ENCODE data around the gene POU6F2.

The POU6F2 gene

GRCh38 chr7:39022796-39023195 is 45.1 kb downstream of the POU6F2 start:
- H3K27ac ChIP-seq (ENCODE audit: insufficient read depth, low read depth, low read length, poor library complexity, severe bottlenecking) = no peak overlapping the region
- no peaks in the 10 kb centered on the region for H3K4me1 ChIP-seq (ENCODE audit: control insufficient read depth, insufficient read depth, low read length)
- no peaks in the 10 kb centered on the region for H3K36me3 ChIP-seq (ENCODE audit: control insufficient read depth, insufficient read depth, low read length)
- H3K4me3 ChIP-seq (ENCODE audit: insufficient read depth, low read depth, low read length) = no peak overlapping the region
- H3K27me3 ChIP-seq (ENCODE audit: control insufficient read depth, insufficient read depth, low read length, poor library complexity, severe bottlenecking) = no peaks in the 10 kb centered on the region
- peaks cover 2% of the 10 kb centered on the region for H3K9me3 ChIP-seq (ENCODE audit: control insufficient read depth, low read length)
- 89% methylated on average over 1 of the region's 2 CpGs; no CpG with 5 or more reads in 1 of the 2 experiments for WGBS, 2 experiments

- no peak overlapping the region for H3K4me3 ChIP-seq (ENCODE audit: insufficient read depth, low read depth, low read length)
- H3K36me3 ChIP-seq (ENCODE audit: control insufficient read depth, insufficient read depth, low read length) = no peaks in the 10 kb centered on the region
- H3K4me1 ChIP-seq (ENCODE audit: control insufficient read depth, insufficient read depth, low read length) = no peaks in the 10 kb centered on the region
- H3K9me3 ChIP-seq (ENCODE audit: control insufficient read depth, low read length) = peaks cover 2% of the 10 kb centered on the region
- 91 to 95% methylated on average over 4 of the region's 4 CpGs for WGBS, 2 experiments
- H3K27ac ChIP-seq (ENCODE audit: insufficient read depth, low read depth, low read length, poor library complexity, severe bottlenecking) = no peak overlapping the region
- no peaks in the 10 kb centered on the region for H3K27me3 ChIP-seq (ENCODE audit: control insufficient read depth, insufficient read depth, low read length, poor library complexity, severe bottlenecking)
These were observed 49.8 kb downstream of the POU6F2 start for GRCh38 chr7:39027491-39027890.

DNA sequence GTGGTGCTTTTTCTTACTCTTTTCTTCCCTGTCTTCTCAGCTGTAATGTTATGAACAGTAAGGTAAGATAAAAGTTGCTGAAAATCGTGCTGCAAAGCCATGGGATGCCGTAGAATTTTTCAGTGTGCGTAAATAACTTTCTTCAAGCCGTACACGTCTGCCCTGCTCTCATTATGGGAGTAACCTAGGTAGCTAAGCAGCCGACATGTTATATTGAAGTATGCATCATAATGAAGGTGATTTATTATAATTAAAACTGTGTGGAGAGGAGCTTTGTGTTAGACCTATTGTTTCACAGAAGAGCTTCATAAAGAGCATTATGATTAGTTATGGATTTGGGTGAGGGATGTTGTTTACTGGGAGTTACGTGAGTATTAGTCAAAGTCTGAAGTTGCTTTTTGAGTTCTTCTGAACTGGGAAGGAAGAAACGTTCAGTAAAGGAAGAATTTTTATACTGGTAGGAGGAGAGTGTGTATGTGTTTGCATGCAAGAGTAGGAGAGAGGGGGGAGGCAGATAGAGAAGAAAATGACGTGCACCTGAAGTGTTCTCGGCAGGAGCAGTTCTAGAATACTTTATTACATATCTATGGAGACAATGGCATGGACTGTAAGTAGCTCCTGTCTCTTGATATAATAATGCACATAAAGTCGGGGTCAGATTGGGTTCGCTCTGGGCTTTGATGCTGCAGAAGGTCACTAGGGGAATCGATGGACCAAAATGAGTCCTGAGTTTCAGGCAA is 56.3 kb downstream of the POU6F2 start:
- 86 to 89% methylated on average over 13 of the region's 13 CpGs for WGBS, 2 experiments
- no peak overlapping the region for H3K4me3 ChIP-seq (ENCODE audit: insufficient read depth, low read depth, low read length)

GRCh38 chr7:39035156-39035555 is 57.4 kb downstream of the POU6F2 start:
- H3K4me1 ChIP-seq (ENCODE audit: control insufficient read depth, insufficient read depth, low read length) = no peaks in the 10 kb centered on the region
- H3K9me3 ChIP-seq (ENCODE audit: control insufficient read depth, low read length) = no peaks in the 10 kb centered on the region
- H3K4me3 ChIP-seq (ENCODE audit: insufficient read depth, low read depth, low read length) = no peak overlapping the region
- H3K36me3 ChIP-seq (ENCODE audit: control insufficient read depth, insufficient read depth, low read length) = no peaks in the 10 kb centered on the region
- H3K27me3 ChIP-seq (ENCODE audit: control insufficient read depth, insufficient read depth, low read length, poor library complexity, severe bottlenecking) = no peaks in the 10 kb centered on the region
- WGBS, 2 experiments = 36 to 37% methylated on average over 4 of the region's 4 CpGs
- H3K27ac ChIP-seq (ENCODE audit: insufficient read depth, low read depth, low read length, poor library complexity, severe bottlenecking) = no peak overlapping the region

More for the DNA sequence above, 56.3 kb downstream of the POU6F2 start:
- no peaks in the 10 kb centered on the region for H3K4me1 ChIP-seq (ENCODE audit: control insufficient read depth, insufficient read depth, low read length)
- H3K36me3 ChIP-seq (ENCODE audit: control insufficient read depth, insufficient read depth, low read length) = no peaks in the 10 kb centered on the region
- H3K9me3 ChIP-seq (ENCODE audit: control insufficient read depth, low read length) = no peaks in the 10 kb centered on the region
- no peak overlapping the region for H3K27ac ChIP-seq (ENCODE audit: insufficient read depth, low read depth, low read length, poor library complexity, severe bottlenecking)
- no peaks in the 10 kb centered on the region for H3K27me3 ChIP-seq (ENCODE audit: control insufficient read depth, insufficient read depth, low read length, poor library complexity, severe bottlenecking)

DNA sequence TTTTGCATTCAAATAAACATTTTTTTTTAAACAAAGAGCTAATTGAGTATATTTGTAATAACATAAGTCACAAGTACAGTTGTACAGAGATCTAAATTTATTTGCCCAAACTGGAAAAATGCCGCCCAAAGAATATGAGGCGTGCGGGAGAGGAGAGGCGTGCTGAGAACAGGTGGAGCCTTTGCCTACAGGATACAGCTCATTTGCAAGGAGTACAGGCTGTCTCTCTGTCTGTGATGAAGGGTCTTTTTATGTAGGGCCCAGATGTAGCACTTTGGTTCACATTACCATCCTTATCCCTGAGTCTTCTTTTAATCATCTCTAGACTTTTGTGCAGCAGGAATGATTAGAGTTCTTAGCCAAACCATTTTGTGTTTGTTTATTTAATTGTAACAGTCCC is 58.2 kb downstream of the POU6F2 start:
- Histone ChIP-seq H3K27me3 (ENCODE audit: control insufficient read depth, insufficient read depth, low read length, poor library complexity, severe bottlenecking) (no peaks in the 10 kb centered on the region), H3K4me1 (ENCODE audit: control insufficient read depth, insufficient read depth, low read length) (no peaks in the 10 kb centered on the region), H3K36me3 (ENCODE audit: control insufficient read depth, insufficient read depth, low read length) (no peaks in the 10 kb centered on the region), H3K9me3 (ENCODE audit: control insufficient read depth, low read length) (no peaks in the 10 kb centered on the region), H3K4me3 (ENCODE audit: insufficient read depth, low read depth, low read length) (no peak overlapping the region), H3K27ac (ENCODE audit: insufficient read depth, low read depth, low read length, poor library complexity, severe bottlenecking) (no peak overlapping the region)
- 79 to 87% methylated on average over 4 of the region's 4 CpGs for WGBS, 2 experiments

DNA sequence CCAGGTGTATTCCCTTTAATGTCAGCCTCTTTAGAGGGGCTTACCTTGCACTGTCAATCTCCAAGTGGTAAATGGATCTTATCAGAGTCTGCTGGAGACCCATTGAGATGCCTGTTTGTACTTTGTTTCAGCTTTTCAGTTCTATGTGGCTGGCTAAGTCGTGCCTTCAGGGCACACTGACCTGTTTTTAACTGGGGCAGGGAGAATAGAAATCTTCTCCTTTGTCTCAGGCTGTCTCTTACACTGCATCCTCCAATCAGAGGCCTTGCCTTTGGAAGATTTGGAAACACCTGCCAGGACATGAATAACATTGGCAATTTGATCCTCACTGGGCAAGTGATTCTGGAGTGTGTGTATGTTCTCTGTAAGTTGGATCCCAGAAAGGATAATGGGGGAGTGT is 65.0 kb downstream of the POU6F2 start:
- Histone ChIP-seq H3K9me3 (ENCODE audit: control insufficient read depth, low read length) (no peaks in the 10 kb centered on the region), H3K36me3 (ENCODE audit: control insufficient read depth, insufficient read depth, low read length) (no peaks in the 10 kb centered on the region), H3K4me3 (ENCODE audit: insufficient read depth, low read depth, low read length) (no peak overlapping the region), H3K27ac (ENCODE audit: insufficient read depth, low read depth, low read length, poor library complexity, severe bottlenecking) (no peak overlapping the region), H3K4me1 (ENCODE audit: control insufficient read depth, insufficient read depth, low read length) (no peaks in the 10 kb centered on the region), H3K27me3 (ENCODE audit: control insufficient read depth, insufficient read depth, low read length, poor library complexity, severe bottlenecking) (no peaks in the 10 kb centered on the region)
- 41 to 58% methylated on average over 1 of the region's 1 CpG for WGBS, 2 experiments

DNA sequence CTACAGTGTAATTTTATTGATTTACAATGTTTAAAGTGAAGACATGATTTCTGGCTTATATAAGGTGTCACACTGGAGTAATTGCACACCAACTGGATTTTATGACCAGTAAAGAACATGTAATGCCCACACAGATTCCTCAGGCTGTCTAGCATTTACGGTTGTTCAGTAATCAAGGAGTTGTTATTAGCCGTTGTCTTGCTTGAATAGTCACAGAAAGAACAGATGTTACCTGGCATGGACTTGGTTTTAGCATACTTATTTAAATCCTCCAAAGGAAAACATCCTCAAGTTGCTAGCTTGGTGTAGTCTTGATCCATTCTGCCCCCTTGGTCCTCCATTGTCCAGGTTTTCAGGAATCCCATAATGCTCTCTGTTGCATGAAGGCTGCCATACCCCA is 65.8 kb downstream of the POU6F2 start:
- Histone ChIP-seq H3K4me3 (ENCODE audit: insufficient read depth, low read depth, low read length) (no peak overlapping the region), H3K27me3 (ENCODE audit: control insufficient read depth, insufficient read depth, low read length, poor library complexity, severe bottlenecking) (no peaks in the 10 kb centered on the region), H3K27ac (ENCODE audit: insufficient read depth, low read depth, low read length, poor library complexity, severe bottlenecking) (no peak overlapping the region), H3K36me3 (ENCODE audit: control insufficient read depth, insufficient read depth, low read length) (no peaks in the 10 kb centered on the region), H3K9me3 (ENCODE audit: control insufficient read depth, low read length) (no peaks in the 10 kb centered on the region), H3K4me1 (ENCODE audit: control insufficient read depth, insufficient read depth, low read length) (no peaks in the 10 kb centered on the region)
- WGBS, 2 experiments = 94 to 96% methylated on average over 2 of the region's 2 CpGs

GRCh38 chr7:39044489-39044888 is 66.8 kb downstream of the POU6F2 start:
- Histone ChIP-seq H3K36me3 (ENCODE audit: control insufficient read depth, insufficient read depth, low read length) (no peaks in the 10 kb centered on the region), H3K4me1 (ENCODE audit: control insufficient read depth, insufficient read depth, low read length) (no peaks in the 10 kb centered on the region), H3K27me3 (ENCODE audit: control insufficient read depth, insufficient read depth, low read length, poor library complexity, severe bottlenecking) (no peaks in the 10 kb centered on the region), H3K9me3 (ENCODE audit: control insufficient read depth, low read length) (no peaks in the 10 kb centered on the region), H3K4me3 (ENCODE audit: insufficient read depth, low read depth, low read length) (no peak overlapping the region), H3K27ac (ENCODE audit: insufficient read depth, low read depth, low read length, poor library complexity, severe bottlenecking) (no peak overlapping the region)
- WGBS, 2 experiments = 93 to 96% methylated on average over 4 of the region's 4 CpGs

DNA sequence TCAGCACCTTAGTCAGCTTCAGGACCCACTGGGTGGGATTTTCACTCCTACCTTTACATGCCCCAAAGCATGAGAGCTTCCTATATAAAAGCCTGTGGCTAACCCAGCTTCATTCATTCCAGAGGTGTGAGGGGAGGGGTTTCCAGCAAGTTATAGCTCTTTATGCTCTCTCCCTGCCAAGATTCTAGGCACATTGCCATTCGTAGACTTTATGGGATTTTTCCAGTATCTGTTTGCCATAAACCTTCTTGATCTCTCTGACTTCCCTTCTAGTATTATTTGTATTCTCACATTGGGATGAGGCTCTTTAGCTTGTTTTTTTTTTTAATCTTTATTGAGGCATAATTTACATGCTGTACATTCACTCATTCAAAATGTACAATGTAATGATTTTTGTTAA is 67.5 kb downstream of the POU6F2 start:
- Histone ChIP-seq H3K36me3 (ENCODE audit: control insufficient read depth, insufficient read depth, low read length) (no peaks in the 10 kb centered on the region), H3K9me3 (ENCODE audit: control insufficient read depth, low read length) (no peaks in the 10 kb centered on the region), H3K27ac (ENCODE audit: insufficient read depth, low read depth, low read length, poor library complexity, severe bottlenecking) (no peak overlapping the region), H3K27me3 (ENCODE audit: control insufficient read depth, insufficient read depth, low read length, poor library complexity, severe bottlenecking) (no peaks in the 10 kb centered on the region), H3K4me3 (ENCODE audit: insufficient read depth, low read depth, low read length) (no peak overlapping the region), H3K4me1 (ENCODE audit: control insufficient read depth, insufficient read depth, low read length) (no peaks in the 10 kb centered on the region)
- WGBS, 2 experiments = 57 to 94% methylated on average over 1 of the region's 1 CpG

DNA sequence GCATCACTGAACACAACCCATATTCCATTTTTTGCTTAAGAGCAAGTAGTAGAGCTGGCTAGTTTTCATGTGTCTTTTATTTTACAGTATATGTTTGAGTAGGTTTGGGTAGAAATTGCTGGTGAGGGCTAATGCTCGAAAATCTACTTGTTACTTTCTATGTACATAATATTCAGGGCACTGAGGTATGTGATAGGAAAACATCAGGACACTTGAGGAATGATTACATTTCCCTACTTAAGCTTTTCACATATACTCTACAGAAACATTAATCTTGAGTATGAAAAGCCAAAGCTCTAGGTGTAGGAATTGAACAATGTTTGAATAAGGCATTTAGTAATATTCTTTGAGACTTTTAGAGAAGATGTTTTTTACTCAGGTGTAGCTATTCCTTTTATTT is 73.6 kb downstream of the POU6F2 start:
- H3K4me3 ChIP-seq (ENCODE audit: insufficient read depth, low read depth, low read length) = no peak overlapping the region
- H3K4me1 ChIP-seq (ENCODE audit: control insufficient read depth, insufficient read depth, low read length) = no peaks in the 10 kb centered on the region
- no peaks in the 10 kb centered on the region for H3K36me3 ChIP-seq (ENCODE audit: control insufficient read depth, insufficient read depth, low read length)
- no peaks in the 10 kb centered on the region for H3K27me3 ChIP-seq (ENCODE audit: control insufficient read depth, insufficient read depth, low read length, poor library complexity, severe bottlenecking)
- 92% methylated on average over 1 of the region's 1 CpG; no CpG with 5 or more reads in 1 of the 2 experiments for WGBS, 2 experiments
- H3K9me3 ChIP-seq (ENCODE audit: control insufficient read depth, low read length) = no peaks in the 10 kb centered on the region
- no peak overlapping the region for H3K27ac ChIP-seq (ENCODE audit: insufficient read depth, low read depth, low read length, poor library complexity, severe bottlenecking)
